GM04504 (cell line): ENCODE measurements around the gene LUZP1.

Experiments used
- DNase-seq: peaks from one replicate; pipeline ENCODE4 v3.0.0-alpha.2; 2012; ENCODE audit warnings: low read depth

LUZP1 gene

DNA sequence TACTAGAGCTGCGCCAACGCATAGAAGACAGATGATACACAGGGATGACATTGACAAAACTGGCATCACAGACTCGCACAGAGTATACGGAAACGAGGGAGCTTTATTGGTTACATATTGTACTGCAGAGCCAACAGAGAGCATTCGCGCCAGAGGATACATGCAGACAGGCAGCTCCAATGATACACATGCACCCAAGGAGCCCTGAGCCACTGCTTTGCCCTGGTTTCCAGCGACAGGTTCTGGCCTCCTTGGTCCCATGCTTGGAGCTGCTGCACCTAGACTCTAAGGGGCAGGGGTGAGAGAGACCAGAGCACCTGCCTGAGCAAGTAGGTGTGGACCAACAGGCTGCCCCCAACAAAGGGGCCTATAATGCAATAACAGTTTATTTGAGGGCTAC is 83.8 kb downstream of the LUZP1 start:
- DNase-seq = no peak

DNA sequence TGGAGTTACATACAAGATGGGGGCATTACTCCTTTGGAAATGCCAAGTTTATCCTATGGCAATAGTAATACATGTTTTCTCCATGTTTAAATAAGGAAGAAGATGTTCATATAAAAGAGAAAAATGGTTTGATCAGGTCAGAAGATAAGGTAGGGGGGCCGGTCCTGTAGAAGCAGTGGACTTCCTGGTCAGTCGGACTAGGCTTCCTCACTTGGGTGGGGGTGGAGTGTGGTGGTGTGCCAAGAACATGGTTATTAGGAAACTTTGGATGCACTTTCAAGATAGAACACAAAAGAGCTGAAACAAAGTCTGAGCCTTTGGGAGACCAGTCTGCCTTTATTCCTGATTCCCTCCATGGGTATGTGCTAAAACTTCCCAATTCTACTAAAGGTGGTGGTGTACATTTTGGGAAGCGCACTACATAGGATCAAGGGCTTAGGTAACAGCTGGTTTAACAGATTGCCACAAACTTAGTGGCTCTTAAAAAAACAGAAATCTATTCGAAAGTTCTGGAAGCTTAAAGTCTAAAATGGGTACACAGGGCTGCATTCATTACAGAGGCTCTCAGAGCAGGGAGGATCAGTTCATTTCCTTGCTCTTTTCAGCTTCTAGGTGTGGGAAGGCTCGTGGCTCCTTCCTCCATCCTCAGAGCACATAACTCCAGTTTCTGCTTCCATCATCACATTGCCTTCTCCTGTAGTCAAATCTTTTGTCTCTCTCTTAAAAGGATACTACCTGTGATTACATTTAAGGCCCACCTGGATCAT is 84.8 kb downstream of the LUZP1 start:
- DNase-seq = no peak

DNA sequence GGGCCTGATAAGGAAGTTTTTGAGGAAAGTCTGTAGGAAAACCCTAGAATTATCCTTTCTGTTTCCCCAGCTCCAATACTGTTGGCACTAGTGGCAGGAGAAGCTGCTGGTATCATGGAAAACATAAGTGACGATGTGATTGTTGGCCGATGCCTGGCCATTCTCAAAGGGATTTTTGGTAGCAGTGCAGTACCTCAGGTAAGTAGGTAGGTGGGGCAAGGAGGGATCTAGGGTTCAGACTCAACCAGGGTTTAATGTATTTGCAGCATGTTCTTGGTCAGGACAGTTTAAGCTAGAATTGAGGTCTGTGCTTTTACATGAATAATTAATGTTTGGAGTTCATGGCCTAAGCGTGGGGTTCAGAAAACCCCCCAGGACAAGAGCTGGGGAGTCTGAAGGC is 87.3 kb downstream of the LUZP1 start:
- DNase-seq = no peak

DNA sequence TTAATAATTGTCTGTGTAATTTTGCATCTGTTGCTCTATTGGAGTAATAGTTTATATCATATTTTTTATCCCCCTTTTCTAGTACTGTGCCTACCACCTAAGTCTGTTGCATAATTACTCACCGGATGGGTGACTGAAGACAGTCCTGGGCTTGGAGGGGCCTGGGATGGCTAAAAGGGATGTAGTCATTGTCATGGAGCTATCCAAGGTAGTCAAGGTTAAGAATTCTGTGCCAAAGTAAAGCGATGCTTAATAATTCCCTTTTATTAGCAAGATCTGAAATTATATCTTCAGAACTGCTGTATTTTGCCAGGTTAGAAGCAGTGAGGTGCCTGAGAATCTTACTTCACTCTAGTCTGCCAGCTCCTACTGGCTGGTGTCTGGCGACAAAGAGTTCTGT is 87.8 kb downstream of the LUZP1 start:
- DNase-seq = no peak

DNA sequence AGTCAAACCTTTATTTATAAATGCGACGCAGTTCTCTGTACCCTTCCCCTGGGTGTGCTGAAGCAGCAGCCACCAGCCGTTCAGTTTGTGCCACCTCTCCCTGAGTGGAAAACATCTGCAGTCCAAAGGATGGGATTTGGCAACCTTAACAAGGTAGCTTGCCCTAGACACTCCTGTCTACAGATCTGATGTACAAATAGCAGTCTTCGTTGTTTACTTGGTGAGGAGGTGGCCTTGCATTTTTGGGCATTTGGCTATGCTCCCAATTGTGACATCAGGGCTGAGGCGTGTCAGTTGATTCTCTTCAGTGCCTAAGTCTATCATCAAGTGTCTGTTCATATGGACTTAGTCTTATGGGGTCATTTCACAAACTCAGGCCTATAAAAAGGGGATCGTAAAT is 89.6 kb downstream of the LUZP1 start:
- no peak for DNase-seq

DNA sequence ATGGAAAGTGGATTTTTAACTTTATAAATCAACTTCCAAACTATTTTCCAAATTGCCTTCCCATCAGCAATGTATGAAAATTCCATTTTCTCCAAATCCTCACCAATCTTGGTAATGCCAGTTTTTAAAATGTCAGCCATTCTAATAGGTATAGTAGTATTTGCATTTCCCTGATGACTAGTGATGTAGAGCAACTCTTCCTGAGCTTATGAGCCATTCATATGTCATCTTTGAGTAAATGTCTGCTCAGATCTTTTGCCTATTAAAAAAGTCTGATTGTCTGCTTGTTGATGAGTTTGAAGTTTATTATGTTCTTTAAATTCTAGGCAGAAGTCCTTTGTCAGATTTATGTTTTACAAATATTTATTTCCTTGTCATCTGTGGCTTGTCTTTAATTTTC is 94.6 kb downstream of the LUZP1 start:
- DNase-seq = no peak

DNA sequence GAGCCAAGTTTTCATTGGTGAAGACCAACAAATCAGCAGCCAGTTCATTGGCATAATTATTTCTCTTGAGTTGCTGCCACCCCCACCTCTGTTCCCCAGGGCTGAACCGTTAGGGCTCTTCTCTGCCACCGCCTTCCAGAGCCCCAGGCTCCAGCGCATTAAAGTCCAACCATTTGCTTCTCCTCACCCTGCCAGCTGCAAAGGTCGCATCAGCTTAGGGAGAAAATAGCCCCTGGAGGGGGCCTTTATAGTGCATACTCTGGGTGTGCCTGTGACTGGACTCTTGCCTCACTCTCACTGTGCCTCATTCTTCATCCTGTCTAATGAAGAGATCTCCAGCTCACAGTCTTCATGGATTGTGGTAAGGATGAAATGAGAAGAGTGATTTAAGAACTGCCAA is 99.0 kb downstream of the LUZP1 start:
- DNase-seq = no peak

DNA sequence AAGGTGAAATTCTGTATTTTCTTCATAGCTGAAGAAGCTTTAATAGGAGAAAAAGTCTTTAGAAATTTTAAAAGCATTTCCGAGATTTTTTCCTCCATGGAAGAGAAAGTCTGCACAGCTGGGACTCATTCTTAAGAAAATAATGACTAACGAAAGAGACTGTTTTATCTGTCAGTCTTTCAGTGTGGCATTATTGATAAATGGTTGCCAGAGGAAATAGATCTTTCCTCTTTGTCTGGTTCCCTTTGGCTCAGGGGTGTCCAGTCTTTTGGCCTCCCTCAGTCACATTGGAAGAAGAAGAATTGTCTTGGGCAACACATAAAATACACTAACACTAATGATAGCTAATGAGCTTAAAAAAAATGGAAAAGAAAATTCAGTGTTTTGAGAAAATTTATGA is 99.5 kb downstream of the LUZP1 start:
- DNase-seq = no peak

DNA sequence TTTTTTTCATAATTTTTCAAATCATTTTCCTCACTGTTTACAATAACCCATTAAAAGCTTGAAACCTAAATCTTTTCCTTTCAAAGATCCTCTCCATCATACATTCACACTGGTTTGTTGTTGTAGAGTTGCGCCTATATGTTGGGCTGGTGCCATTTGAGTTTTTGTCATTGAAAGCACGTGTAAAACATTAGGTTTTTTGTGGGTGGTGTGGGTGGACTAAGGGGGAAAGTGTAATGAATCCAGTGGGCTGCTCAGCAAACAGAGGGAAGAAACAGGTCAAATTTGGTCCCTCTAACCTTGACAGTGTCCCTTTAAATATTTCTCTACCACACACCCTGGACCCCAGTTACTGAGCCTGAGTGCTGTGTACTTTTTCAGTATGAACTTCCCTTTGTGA is 102.6 kb downstream of the LUZP1 start:
- DNase-seq = no peak

DNA sequence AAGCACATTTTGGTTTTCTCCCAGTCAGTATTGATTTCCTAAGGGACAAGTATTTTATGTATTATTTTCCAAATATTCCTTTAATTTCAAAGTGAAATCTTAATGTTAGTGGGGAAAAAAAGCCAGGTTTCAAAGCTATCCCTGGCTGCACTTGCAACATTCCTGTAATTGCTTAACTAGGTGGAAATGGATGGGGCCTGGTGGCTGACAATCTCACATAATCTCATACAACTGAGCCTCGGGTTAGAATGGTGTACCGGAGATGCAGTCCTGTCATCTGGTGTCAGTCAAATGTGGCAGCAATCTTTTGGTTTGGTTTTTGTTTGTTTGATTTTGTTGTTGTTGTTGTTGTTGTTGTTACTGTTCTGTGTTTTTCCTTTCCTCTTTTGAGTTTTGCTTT is 103.3 kb downstream of the LUZP1 start:
- DNase-seq = no peak

DNA sequence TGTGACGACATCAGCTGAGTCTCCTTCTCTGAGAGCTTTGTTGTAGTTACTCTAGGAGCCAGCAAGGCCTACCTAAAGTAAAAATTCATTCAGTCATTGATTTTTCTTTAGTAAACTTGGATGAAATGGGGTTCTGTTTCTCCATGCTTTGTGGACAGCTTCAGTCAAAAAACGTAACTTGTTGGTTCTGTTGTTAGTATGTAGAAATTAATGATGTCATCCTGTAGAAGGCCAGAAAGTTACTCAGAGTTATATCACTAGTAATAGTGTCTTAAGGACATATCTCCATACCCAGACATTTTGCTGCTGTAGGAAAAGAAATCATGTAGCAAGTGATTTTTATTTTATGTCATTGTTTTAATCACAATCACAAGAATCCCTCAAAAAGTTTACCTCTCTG is 106.4 kb downstream of the LUZP1 start:
- DNase-seq = no peak

DNA sequence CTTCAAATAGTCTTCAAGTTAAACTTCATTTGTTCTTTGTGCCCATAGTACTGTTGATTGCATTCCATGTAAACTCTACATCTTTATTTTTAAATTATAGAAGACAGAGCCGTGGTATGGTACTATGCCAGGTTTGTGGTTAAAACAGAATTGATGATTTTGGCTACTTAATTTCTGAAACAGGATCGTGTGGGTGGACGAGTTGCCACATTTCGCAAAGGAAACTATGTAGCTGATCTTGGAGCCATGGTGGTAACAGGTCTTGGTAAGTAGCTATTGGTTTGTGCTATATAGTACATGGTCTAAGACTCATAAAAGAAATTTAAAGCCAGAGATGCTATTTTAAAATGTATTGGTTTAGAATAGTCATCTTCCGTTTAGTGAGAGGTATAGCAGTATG is 111.4 kb downstream of the LUZP1 start:
- no peak for DNase-seq

DNA sequence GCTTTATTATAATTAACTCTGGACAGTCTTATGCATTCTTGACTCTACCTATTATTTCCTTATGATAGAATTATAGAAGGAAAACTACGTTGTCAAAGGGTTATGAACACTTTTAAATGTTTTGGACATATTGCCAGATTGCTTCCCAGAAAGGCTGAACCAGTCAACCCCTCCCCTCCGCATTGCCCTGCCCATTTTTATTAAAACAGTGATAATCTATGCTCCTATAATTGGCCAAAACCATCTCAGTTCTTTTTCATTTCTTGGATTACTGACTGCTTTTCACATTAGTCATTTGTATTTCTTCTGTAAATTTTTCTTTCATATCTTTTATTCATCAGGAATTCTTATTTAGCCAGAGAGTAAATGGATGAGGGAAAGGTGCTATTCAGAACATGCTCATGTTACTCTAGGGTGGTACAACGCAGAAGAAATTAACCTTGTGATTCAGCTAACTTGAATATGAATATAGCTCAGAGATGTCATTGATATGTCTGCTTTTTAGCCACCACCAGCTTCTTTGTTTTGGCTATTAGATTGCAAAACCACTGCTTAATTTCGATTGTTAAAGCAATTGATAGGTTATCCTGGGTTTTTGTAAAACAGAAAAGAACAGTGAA is 117.3 kb downstream of the LUZP1 start:
- DNase-seq = no peak

DNA sequence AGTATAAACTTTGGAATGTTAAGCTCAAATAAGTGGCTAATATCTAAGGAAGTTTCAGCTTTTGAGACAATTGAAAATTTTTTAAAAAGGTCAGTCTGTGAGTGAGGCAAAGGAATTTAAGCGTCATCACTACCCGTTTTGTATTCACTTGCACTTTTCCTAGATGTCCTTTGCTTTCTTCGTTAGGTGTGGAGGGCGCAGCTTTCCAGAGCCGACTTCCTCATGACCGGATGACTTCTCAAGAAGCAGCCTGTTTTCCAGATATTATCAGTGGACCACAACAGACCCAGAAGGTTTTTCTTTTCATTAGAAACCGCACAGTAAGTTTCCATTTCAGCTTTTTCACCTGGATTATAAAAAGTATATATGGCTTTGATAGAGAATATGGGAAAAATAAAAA is 118.5 kb downstream of the LUZP1 start:
- DNase-seq = no peak

DNA sequence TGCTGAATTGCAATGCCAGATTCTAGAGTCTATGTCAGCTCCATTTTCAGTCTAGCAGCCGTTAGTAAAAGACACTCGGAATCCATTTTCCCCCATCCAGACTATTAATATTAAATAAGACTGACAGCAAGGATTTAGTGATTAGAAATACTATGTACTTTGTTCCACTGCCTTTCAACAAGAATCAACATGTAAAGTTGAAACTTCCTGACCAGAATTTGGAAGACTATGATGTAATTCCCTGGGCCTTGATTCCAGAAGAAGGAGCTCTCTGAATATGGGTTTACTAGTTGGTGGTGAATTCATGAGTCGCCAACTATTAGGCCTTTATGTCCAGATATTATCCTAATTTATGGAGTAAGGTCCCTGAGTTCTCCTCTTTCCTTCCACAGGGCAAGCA is 124.6 kb downstream of the LUZP1 start:
- no peak for DNase-seq

DNA sequence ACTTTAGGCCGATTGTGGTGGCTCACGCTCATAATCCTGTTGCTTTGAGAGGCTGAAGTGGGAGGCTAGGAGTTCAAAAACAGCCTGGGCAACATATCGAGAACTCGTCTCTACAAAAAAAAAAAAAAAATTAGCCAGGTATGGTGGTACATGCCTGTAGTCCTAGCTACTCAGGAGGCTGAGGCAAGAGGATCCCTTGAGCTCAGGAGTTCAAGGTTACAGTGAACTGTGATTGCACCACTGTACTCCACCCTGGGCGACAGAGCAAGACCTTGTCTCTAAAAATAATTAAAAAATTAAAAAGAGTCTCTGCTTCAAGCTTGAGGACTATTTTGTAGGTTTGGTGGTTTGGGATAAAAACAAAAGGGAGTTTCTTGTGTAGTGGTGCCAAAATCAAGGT is 128.1 kb downstream of the LUZP1 start:
- no peak for DNase-seq

DNA sequence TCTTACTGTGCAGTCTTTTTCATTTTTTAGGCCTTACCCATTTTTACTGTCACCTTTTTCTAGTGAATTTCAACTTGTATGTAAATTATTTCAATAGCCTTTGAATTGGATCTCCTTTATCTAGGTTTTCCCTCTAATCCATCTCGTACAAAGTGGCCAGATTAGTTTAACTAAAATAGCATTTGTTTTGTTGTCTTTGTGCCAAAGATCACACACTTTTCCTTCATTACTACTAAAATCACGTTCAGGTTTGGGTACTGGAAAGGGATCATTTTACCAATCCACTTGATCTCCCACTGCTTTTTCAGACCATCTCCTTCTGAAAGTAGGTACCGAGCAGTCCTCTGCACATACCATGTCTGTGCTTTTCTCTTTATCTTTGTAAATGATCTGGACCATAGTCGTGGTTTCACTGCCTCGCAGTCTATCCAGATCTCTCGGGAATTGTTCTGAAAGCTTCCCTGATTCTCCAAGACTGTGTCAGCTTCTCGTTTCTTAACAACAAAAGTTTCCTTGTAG is 129.3 kb downstream of the LUZP1 start:
- DNase-seq = no peak

DNA sequence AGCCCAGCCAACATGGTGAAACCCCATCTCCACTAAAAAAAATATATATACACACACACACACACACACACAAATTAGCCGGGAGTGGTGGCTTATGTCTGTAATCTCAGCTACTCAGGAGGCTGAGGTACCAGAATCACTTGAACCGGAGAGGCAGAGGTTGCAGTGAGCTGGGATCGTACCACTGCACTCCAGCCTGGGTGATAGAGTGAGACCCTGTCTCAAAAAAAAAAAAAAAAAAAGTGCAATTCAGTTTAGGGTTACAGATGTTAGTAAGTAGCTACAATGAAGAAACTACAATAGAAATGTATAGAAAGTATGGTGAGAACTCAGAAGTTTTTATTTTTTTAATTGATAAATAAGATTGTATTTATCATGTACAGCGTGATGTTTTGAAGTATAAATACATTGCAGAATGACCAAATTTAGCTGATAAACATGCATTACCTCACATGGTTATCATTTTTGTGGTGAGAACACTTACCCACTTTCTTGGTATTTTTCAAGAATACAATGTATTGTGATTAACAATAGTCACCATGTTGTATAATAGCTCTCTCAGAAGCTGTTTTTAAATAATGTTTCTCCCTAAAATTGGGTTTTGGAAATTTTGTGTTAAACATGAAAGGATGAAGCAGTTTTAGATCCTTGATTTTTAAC is 131.4 kb downstream of the LUZP1 start:
- DNase-seq = no peak

DNA sequence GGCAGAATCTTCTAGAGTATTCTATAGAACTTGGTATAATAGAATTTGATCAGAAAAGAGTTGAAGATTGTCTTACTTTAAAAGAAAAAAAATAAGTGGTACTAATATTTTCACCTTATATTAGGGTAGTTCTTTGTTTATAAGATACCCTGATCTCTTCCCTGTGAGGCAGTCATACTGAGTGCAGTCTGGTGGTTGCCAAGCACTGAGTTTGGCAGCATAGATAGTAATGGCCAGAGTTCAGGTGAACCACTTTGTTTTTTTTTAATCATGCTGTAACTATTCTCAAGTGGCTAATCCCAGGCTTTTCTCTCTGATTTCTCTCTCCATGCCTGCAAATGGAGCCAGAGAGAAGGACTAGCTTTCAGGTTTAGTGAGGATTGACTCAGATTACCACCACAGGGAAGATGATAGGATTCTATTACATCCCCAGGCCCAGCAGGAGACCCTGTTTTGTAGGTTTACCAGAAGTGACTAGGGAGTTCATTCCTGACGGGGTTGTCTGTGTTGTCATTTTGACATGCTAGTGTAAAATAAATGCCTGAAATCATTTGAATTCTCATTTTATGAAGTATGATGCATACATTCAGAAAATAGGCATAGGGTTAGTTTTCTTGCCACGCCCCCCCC is 132.7 kb downstream of the LUZP1 start:
- no peak for DNase-seq
